GM23248 (cell line): ENCODE results near the gene PIF1.

Experiments
- EZH2 ChIP-seq: fragments of 200-600 bp; sonication (generic); IDR thresholded peaks from 2 replicates; pipeline ENCODE4 v1.6.1; 2018; ENCODE audit warnings: antibody characterized with exemption, mild to moderate bottlenecking; ENCODE audit not compliant: insufficient read depth, poor library complexity, severe bottlenecking
- EZH2phosphoT487 ChIP-seq: fragments of 200-600 bp; sonication (generic); IDR thresholded peaks from 2 replicates; pipeline ENCODE4 v1.6.1; 2018; ENCODE audit warnings: antibody characterized with exemption, moderate library complexity, mild to moderate bottlenecking, low read depth; ENCODE audit not compliant: insufficient read depth

DNA sequence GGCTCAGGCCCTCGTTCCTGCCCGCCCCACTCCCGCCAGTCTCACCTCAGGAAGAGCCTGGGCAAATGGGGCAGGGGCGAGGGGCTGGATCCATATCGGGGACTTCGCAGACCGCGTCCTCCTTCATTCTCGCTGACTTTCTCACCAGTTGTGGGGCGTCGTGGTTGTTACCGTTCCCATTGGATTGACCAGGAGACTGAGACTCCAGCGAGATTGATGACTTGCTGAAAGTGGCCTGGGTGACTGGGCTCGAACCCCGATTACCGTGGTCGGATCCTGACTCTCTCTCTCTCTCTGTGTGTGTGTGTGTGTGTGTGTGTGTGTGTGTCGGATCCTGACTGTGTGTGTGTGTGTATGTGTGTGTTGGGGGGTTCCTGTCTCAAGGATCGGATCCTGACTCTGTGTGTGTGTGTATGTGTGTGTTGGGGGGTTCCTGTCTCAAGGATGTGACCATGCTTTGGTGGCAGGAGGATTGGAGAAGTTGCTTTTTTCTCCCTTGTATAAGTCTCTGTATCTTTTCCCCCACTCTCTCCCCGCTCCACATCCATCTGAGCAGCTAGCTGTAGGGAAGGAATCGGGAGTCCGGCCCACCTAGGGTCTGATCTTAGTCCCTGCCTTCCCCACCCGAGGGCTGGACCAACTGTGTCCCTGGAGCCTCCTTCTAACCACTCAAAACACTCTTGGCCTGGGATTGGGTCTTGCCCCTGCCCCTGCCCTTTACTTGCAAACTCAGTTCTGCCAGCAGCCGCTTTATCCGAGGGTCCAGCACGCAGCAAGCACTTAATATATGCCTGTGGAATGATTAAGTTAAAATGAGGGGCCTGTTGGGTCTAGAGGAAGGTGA, 16.9 kb upstream of the PIF1 start:
- TF ChIP-seq EZH2 (no peak), EZH2phosphoT487 (no peak)
